Activated T-cell treated with anti-CD3 and anti-CD28 coated beads, Interleukin-2, amount 50 U/mL, for 48 hours (primary cell): Measurements from ENCODE around the gene CENPU.
"Not testable (repeated sequence)": the region's sequence is repeated elsewhere in the genome, so short reads cannot be mapped to it uniquely, and the experiment has no call there.

Experiments used
- DNase-seq, 2 experiments: peaks; one replicate each; pipeline ENCODE4 v3.0.0-alpha.2; 2020

The CENPU gene

GRCh38 chr4:184751585-184751956 is 17.7 kb upstream of the CENPU start:
- DNase-seq = no peak

DNA sequence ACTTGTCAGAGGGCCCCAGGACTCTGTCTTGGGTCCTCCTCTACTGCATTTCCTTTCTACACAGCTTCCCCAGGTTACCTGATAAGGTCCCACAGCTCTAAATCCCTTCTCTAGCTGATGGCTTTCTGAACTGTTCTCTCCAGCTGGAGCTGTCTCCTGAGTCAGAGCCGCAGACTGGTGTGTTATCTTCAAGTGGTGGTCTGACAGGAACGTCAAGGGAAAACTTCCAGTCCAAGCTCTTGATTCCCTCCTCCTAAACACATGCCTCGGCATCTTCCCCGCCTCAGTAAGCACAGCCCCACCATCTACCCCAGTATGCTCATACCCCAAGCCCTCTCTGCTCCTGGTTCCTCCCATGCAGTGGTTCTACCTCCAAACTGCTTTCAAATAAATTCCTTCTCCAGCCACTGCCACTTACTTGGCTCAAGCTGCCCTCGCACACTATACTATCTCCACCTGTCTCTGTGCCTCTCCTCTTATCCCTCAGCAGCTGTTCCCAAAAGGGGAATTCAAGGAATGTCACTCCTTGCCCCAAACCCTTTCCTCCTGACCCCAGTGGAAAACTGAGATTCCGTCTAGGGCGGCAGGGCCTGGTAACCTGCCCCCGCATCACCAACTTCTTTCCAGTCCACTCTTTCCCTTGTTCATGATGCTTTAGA is 17.2 kb upstream of the CENPU start:
- DNase-seq = no peak

- no peak for DNase-seq
These were observed 14.4 kb upstream of the CENPU start for GRCh38 chr4:184748251-184748652.

- no peak for DNase-seq
These were observed 13.3 kb upstream of the CENPU start for GRCh38 chr4:184747034-184747830.

GRCh38 chr4:184745831-184746795 is 12.2 kb upstream of the CENPU start:
- peak; percentile 78 to 80 for DNase-seq

GRCh38 chr4:184744236-184744635 is 10.3 kb upstream of the CENPU start:
- no peak for DNase-seq

GRCh38 chr4:184743650-184744049 is 9.8 kb upstream of the CENPU start:
- no peak for DNase-seq

DNA sequence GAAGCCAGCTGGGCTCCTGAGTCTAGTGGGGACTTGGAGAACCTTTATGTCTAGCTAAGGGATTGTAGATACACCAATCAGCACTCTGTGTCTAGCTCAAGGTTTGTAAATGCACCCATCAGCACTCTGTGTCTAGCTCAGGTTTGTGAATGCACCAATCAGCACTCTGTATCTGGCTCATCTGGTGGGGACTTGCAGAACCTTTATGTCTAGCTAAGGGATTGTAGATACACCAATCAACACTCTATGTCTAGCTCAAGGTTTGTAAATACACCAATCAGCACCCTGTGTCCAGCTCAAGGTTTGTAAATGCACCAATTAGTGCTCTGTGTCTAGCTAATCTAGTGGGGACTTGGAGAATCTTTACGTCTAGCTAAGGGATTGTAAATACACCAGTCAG is 7.8 kb upstream of the CENPU start:
- DNase-seq = not testable (repeated sequence)

DNA sequence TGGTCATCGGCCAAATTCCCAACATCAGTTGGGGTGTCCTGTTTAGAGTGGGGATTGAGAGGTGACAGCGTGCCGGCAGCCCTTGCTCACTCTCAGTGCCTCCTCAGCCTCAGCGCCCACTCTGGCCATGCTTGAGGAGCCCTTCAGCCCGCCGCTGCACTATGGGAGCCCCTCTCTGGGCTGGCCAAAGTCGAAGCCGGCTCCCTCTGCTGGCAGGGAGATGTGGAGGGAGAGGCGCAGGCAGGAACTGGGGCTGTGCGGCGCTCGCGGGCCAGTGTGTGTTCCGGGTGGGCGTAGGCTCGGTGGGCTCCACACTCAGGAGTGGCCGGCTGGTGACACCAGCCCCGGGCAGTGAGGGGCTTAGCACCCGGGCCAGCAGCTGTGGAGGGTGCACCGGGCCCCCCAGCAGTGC is 7.1 kb upstream of the CENPU start:
- DNase-seq = no peak

DNA sequence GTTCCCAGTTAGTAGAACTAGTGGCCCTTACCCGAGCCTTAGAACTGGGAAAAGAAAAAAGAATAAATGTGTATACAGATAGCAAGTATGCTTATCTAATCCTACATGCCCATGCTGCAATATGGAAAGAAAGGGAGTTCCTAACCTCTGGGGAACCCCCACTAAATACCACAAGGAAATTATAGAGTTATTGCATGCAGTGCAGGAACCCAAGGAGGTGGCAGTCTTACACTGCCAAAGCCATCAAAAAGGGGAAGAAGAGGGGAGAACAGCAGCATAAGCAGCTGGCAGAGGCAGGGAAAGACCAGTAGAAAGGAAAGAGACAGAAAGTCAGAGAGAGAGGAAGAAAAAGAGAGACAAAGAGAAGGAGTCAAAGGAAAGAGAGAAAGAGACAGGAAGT is 5.7 kb upstream of the CENPU start:
- DNase-seq = not testable (repeated sequence)

- no peak for DNase-seq
These were observed 862 bp upstream of the CENPU start for GRCh38 chr4:184734758-184735157.

DNA sequence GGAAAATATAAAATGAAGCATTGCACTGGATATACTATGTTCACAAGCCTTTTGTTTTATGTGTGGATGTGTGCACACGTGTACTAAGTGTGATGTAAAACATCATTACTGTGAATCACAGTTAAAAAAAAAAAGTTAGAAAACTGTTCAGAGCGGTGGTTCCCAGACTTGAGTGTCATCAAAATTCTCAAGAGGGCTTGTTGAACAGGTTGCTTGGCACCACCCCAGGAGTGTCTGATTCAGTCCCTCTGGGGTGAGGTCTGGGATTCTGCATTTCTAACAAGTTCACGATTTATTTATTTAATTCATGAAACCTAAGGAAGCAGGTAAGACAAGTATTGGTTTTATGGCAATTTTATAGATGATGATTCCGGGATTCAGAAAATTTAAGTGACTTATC is 1.8 kb downstream of the CENPU start:
- no peak for DNase-seq

DNA sequence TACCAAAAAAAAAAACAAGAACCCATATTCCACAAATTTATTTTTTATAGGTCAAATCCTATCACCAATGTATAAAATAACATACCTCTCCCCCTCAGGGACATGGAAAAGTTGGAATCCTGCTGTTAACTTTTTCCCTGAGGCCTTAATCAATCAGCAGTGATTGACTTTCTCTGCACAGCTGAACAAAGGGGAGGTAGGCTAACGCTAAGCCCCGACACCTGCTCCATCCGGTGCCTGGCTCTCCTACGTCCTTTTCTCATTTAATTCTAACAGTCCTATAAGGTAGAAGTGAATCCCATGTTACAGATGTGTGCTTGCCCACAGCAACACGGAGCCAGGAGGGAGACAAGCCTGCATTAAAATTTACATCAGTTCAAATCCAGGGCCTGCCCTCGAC is 2.8 kb downstream of the CENPU start:
- DNase-seq = no peak

- no peak for DNase-seq
These were observed 4.0 kb downstream of the CENPU start for GRCh38 chr4:184729946-184730345.

DNA sequence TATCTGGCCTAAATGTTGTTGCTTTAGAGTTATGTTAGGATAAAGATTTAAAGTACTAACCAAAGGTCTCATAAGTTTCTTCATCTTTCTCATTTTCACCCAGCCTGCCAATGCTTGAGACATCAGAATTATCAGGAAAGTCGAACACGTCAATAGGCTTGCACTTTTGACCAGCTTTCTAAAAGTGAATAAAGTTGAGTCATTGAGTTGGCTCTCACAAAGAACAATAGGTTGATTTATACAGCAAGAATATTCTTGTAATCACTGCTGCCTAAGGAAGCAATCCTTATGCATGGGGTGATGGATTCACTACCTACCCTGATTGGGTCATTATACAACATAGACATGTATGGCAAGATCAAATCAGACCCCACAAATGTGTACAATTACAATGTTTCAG is 5.0 kb downstream of the CENPU start:
- DNase-seq = no peak

- no peak for DNase-seq
These were observed 6.5 kb downstream of the CENPU start for GRCh38 chr4:184727430-184727829.

DNA sequence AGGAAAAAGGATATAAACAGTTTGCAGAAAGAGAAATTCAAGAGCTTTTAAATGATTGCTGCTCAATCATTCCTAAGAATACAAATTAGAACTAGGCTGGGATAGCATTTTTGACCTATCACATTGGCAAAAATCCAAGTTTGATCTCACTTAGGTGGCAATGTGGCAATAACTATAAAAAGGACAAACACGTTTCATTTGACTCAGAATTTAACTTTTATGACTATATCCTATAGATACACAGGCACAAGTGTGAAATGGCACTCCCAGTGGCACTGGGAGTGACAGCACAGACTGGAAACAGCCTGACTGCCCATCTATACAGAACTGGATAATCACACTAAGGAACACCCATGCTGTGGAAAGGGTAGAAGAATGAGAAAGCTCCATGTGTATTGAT is 11.1 kb downstream of the CENPU start:
- no peak for DNase-seq

DNA sequence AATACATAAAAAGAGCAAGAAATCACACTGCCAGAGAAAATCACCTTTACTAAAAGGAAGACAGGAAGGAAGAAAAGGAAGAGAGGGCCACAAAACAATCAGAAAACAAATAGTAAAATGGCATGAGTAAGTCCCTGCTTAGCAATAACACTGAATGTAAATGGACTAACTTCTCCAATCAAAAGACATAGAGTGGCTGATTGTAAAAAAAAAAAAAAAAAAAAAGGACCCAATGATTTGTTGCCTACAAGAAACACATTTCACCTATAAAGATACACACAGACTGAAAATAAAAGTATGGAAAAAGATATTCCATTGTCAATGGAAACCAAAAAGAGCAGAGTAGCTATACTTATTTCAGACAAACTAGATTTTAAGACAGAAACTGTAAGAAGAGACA is 12.6 kb downstream of the CENPU start:
- no peak for DNase-seq

- no peak for DNase-seq
These were observed 14.5 kb downstream of the CENPU start for GRCh38 chr4:184719407-184719806.

DNA sequence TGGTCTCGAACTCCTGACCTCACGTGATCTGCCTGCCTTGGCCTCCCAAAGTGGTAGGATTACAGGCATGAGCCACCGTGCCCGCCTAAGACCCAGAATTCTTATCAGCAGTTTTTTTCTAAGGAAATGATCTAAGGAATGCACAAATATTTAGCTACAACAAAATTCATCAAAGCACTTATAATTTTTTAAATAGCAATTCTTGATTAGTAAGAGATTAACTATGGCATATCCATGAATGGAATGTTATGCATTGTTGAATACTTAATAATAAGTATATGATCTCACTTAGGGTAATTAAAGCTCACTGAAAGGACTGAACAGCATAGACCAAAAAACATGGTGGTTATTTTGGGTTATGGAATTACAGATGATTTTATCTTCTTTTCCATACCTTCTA is 18.4 kb downstream of the CENPU start:
- DNase-seq = no peak

DNA sequence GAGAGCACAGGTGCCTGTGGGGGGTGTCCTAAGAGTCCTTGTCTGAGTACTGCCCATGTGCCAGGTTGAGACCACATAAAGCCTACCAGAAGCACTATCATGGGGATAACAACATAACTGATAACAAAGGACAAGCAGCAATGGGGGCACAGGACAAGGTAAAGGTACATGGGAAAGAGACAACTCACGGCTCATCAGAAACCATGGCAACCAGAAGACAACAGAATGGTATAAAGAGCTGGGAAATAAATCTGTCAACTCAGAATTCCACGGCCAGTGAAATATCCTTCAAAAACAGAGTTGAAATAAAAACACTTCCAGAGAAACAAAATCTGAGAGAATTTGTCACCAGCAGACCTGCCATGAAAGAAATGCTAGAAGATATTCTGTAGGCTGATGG is 20.0 kb downstream of the CENPU start:
- no peak for DNase-seq

DNA sequence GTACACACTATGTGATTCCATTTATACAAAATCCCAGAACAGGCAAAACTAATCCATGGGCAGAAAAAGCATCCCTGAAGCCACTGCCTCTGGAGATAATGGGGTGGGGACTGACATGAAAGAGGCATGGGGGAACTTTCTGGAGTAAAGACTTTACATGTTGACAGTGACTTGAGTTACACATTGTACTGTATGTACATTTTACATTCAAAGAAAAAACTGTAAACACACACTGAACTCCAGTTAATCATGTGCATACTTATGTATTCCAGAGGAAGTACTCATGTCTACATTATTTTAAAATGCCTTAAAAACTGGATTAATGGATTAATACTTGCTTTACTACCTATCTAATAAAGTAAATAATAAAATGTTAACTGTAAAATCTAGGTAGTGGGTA is 21.6 kb downstream of the CENPU start:
- no peak for DNase-seq

- DNase-seq = no peak
These were observed 27.4 kb downstream of the CENPU start for GRCh38 chr4:184706453-184706852.

DNA sequence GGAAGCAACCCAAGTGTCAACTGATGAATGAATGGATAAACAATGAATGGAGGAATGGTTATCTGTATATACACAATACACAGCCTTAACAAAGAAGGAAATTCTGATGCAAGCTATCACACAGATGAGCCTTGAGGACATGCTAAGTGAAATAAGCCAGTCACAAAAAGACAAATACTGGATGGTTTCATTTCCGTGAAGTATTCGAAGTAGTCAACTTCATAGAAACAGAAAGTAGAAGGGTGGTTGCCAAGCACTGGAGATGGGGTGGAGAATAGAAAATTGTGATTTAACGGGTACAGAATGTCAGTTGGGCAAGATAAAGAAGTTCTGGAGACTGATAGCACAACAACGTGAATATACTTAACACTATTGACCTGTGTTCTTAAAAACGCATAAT is 28.2 kb downstream of the CENPU start:
- no peak for DNase-seq
